GM06990 (cell line): Measurements from ENCODE around the gene ZBTB11.
A peak's percentile ranks its signal among the peaks of the same experiment; 100 is the strongest.
"Not testable (repeated sequence)": the region's sequence is repeated elsewhere in the genome, so short reads cannot be mapped to it uniquely, and the experiment has no call there.

Experiments used
- DNase-seq: peaks from one replicate; pipeline ENCODE4 v3.0.0-alpha.2; 2011; ENCODE audit not compliant: insufficient read length; ENCODE audit errors: extremely low read depth
- H3K27me3 ChIP-seq: replicated peaks from 2 replicates; pipeline ENCODE4 v1.6.0; 2011; ENCODE audit warnings: low read length; ENCODE audit not compliant: control insufficient read depth, insufficient read depth
- H3K36me3 ChIP-seq: 2 replicates; pipeline ENCODE4 v1.5.1; 2011; ENCODE audit warnings: low read length; ENCODE audit not compliant: control insufficient read depth, insufficient read depth
- H3K4me3 ChIP-seq: replicated peaks from 2 replicates; pipeline ENCODE4 v1.5.1; 2011; ENCODE audit warnings: low read depth, mild to moderate bottlenecking, control low read depth, low read length
- CTCF ChIP-seq: IDR thresholded peaks from 2 replicates; pipeline ENCODE4 v1.5.1; 2011; ENCODE audit warnings: low read length, control low read depth, mild to moderate bottlenecking, inconsistent platforms; ENCODE audit not compliant: insufficient read depth, poor library complexity, severe bottlenecking

ZBTB11 gene

GRCh38 chr3:101703169-101703568 is 26.2 kb upstream of the ZBTB11 start:
- TF ChIP-seq CTCF: no peak
- DNase-seq: no peak
- H3K27me3 ChIP-seq: no peaks in the 10 kb centered on the region
- H3K4me3 ChIP-seq: no peak overlapping the region
- H3K36me3 ChIP-seq: no peaks in the 10 kb centered on the region

- Histone ChIP-seq H3K36me3 (no peaks in the 10 kb centered on the region), H3K27me3 (no peaks in the 10 kb centered on the region), H3K4me3 (no peak overlapping the region)
- TF ChIP-seq CTCF: no peak
- DNase-seq: no peak
Measured at GRCh38 chr3:101702726-101703125, 25.8 kb upstream of the ZBTB11 start.

GRCh38 chr3:101701696-101702634 is 25.0 kb upstream of the ZBTB11 start:
- H3K27me3 ChIP-seq: no peaks in the 10 kb centered on the region
- no peak for TF ChIP-seq CTCF
- no peak for DNase-seq
- no peaks in the 10 kb centered on the region for H3K36me3 ChIP-seq
- H3K4me3 ChIP-seq: no peak overlapping the region

GRCh38 chr3:101695779-101696372 is 18.9 kb upstream of the ZBTB11 start:
- no peak for DNase-seq
- no peak overlapping the region for H3K4me3 ChIP-seq
- H3K36me3 ChIP-seq: no peaks in the 10 kb centered on the region
- TF ChIP-seq CTCF: peak; percentile 38
- no peaks in the 10 kb centered on the region for H3K27me3 ChIP-seq

- DNase-seq: not testable (repeated sequence)
Measured at GRCh38 chr3:101694836-101695235, 17.9 kb upstream of the ZBTB11 start.

GRCh38 chr3:101693540-101693939 is 16.6 kb upstream of the ZBTB11 start:
- H3K4me3 ChIP-seq, H3K27me3 ChIP-seq, H3K36me3 ChIP-seq, DNase-seq: not testable (repeated sequence)
- peak; percentile 69 for TF ChIP-seq CTCF

More at GRCh38 chr3:101694836-101695235, 17.9 kb upstream of the ZBTB11 start:
- not testable (repeated sequence) for H3K27me3 ChIP-seq, H3K36me3 ChIP-seq, H3K4me3 ChIP-seq

- not testable (repeated sequence) for DNase-seq, H3K4me3 ChIP-seq, H3K27me3 ChIP-seq, H3K36me3 ChIP-seq
Measured at GRCh38 chr3:101691685-101692671, 15.0 kb upstream of the ZBTB11 start.
